Measurements from ENCODE around the gene TECPR1.

GRCh38 chr7:98202367-98203195 lies 49.5 kb downstream of the TECPR1 start:
- TF ChIP-seq MAX (IDR thresholded peaks at IDR 0.05; ENCODE audit: insufficient read depth, insufficient read length) (no peak), CTCF (IDR thresholded peaks at IDR 0.05; ENCODE audit: extremely low read depth in 1 of 2, insufficient read depth in 1 of 2, low read depth in 1 of 2, low read length in 2 of 2) (no peak), POLR2AphosphoS5 (IDR thresholded peaks at IDR 0.05; ENCODE audit: insufficient read depth, low read depth, low read length) (no peak), JUN (IDR thresholded peaks at IDR 0.05; ENCODE audit: borderline replicate concordance, insufficient read depth, insufficient read length, low read depth) (no peak), FOS (IDR thresholded peaks at IDR 0.05; ENCODE audit: borderline replicate concordance, insufficient read depth, low read length) (no peak), POLR2A (IDR thresholded peaks at IDR 0.05; ENCODE audit: low read depth, low read length) (no peak)
